Effector CD8-positive, alpha-beta T cell (primary cell): Measurements from ENCODE around the gene TLR7.

Experiments
- DNase-seq: peaks from one replicate; lab custom pipeline; 2025; lab: John Stamatoyannopoulos, UW

Gene TLR7

DNA sequence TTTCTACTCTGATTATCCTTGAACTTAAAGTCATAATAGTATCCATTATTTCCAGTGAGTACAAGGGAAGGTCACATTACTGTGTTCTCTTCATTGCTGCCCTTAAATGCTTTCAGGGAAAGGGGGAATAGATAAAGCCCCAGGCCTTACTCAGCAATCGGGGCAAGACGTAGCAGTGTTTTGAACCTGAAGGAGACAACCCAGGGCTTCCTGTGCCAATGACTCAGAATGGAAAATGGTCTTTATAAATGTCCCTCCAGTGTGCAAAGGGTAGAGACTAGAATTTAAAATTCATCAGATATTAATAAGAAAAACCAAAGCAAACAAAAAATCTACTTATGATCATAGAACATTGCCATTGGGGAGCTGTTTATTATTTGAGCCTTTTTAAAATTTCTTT is 63.3 kb downstream of the TLR7 start:
- no peak for DNase-seq

DNA sequence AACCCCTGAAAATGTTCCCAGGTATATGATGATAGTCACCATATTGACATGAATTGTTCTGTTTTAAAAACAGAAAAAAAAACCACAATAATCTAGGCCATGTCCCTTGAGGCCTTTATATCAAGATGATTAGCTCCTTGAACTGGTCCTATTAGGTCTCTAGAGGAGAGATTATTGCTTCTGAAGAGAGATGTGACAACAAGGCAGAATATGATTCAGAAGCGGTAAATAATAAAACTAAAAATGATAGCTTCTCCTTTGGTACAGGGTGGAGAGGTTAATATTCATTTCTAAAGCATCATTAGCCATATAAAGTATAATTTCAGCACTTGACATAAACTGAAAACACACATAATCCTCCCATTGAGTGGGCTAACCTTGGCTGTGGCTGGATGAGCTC is 65.4 kb downstream of the TLR7 start:
- DNase-seq: no peak

DNA sequence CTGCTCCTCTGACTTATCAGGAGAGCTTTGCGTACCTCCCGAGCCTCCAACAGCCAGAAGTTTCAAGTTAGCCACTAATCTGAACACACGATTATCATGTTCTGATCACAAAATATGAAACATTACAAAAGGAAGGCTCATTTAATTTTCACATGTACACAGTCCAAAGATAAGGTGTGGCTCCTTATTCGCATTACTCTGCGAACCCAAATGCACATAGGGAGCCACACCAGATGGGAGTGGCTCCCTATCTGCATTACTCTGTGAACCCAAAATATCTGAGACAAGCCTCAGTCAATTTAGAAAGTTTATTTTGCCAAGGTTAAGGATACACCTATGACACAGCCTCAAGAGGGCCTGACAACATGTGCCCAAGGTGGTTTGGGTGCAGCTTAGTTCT is 68.0 kb downstream of the TLR7 start:
- DNase-seq: no peak

DNA sequence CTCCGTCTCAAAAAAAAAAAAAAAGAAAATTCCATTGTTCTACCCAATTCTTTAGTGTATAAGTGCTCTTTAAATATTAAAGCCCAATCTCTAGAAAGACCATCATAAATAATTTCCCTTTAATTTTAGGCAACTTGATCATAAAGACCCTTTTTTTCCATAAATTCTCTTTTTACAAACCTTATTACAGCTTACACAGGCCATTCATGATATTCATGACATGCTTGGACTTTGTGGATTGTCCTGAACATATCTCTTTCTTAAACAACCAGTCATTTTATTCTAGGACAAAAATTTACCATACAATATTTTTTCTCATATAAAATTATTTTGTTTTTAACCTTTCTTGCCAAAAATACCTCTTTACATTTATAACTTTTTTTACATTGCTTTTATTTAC is 70.1 kb downstream of the TLR7 start:
- no peak for DNase-seq
